Measurements from ENCODE around the gene ATP6V0D1. TPM values are rescaled to one million over a fixed set of nuclear protein-coding genes. Genes with fewer than 3 reads are reported as not detected.

Gene ATP6V0D1
- total RNA-seq, 1 donor from 2014 or later, result 73.5 TPM

DNA sequence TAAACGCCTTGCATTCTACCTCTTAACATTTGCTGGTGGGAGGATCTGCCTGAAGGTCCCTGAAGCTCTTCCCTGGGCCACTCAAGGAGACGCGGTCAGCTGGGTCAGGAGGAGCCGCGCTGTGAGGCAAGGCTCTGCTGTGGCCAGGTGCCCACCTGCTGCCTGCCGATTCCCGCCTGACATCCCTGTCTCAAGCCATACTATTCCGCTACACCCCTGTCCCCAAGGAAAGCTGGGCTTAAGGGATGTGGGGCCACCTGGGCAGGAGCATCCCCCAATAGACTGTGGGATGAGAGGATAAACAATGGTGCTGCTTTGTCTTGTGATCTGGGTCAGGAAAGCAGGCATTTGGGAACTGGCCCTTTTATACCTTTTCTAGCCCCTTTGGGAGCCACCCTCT is 92.8 kb downstream of the ATP6V0D1 start:
- H3K27me3 Mint-ChIP-seq, result peaks cover 18% of the 10 kb centered on the region
- H3K9me3 Mint-ChIP-seq, result no peaks in the 10 kb centered on the region
- H3K4me1 Mint-ChIP-seq (ENCODE audit: unreplicated experiment), result peaks cover 26% of the 10 kb centered on the region
- TF ChIP-seq CTCF (conservative IDR thresholded peaks at IDR 0.05), result no peak
- H3K4me3 Mint-ChIP-seq, result no peak overlapping the region
- no peak overlapping the region for H3K27ac Mint-ChIP-seq
- no peaks in the 10 kb centered on the region for H3K36me3 Mint-ChIP-seq
- DNase-seq (ENCODE audit: extremely low spot score, unreplicated experiment), result no peak

Other genes starting within 250 kb of the ATP6V0D1 start
- gene FHOD1, start 233.7 kb downstream of the ATP6V0D1 start, total RNA-seq (ENCODE audit: low replicate concordance), result 15.2 and 34.7 TPM in 2 replicates
- gene SLC9A5, start 232.2 kb downstream of the ATP6V0D1 start, total RNA-seq (ENCODE audit: low replicate concordance), result 1.0 and 4.4 TPM in 2 replicates
- gene PLEKHG4, start 201.6 kb downstream of the ATP6V0D1 start, total RNA-seq (ENCODE audit: low replicate concordance), result 2.9 and 3.8 TPM in 2 replicates
- 0.56 TPM in 1 of 2 replicates, not detected in the other for gene KCTD19, start 154.4 kb downstream of the ATP6V0D1 start, total RNA-seq (ENCODE audit: low replicate concordance)
- 0.38 and 1.1 TPM in 2 replicates for gene LRRC36, start 154.3 kb downstream of the ATP6V0D1 start, total RNA-seq (ENCODE audit: low replicate concordance)
- gene TPPP3, start 87.7 kb downstream of the ATP6V0D1 start, total RNA-seq (ENCODE audit: low replicate concordance), result 39.3 and 44.5 TPM in 2 replicates
- gene ZDHHC1, start 64.7 kb downstream of the ATP6V0D1 start, total RNA-seq (ENCODE audit: low replicate concordance), result 10.1 and 11.3 TPM in 2 replicates
- gene HSD11B2, start 50.0 kb downstream of the ATP6V0D1 start, total RNA-seq (ENCODE audit: low replicate concordance), result 5.4 and 8.5 TPM in 2 replicates
- not detected in 2 replicates for gene AGRP, start 2.4 kb upstream of the ATP6V0D1 start, total RNA-seq (ENCODE audit: low replicate concordance)
- 38.5 and 43.1 TPM in 2 replicates for gene RIPOR1, start 47.7 kb upstream of the ATP6V0D1 start, total RNA-seq (ENCODE audit: low replicate concordance)
- gene CTCF, start 81.4 kb upstream of the ATP6V0D1 start, total RNA-seq (ENCODE audit: low replicate concordance), result 48.4 and 57.8 TPM in 2 replicates
- gene CARMIL2, start 164.0 kb upstream of the ATP6V0D1 start, total RNA-seq (ENCODE audit: low replicate concordance), result 2.8 and 3.4 TPM in 2 replicates
- gene ACD, start 179.1 kb upstream of the ATP6V0D1 start, total RNA-seq (ENCODE audit: low replicate concordance), result 19.9 and 31.6 TPM in 2 replicates
- 4.7 and 6.5 TPM in 2 replicates for gene PARD6A, start 179.8 kb upstream of the ATP6V0D1 start, total RNA-seq (ENCODE audit: low replicate concordance)
- 12.2 and 18.8 TPM in 2 replicates for gene ENKD1, start 185.6 kb upstream of the ATP6V0D1 start, total RNA-seq (ENCODE audit: low replicate concordance)
- gene C16orf86, start 185.7 kb upstream of the ATP6V0D1 start, total RNA-seq (ENCODE audit: low replicate concordance), result 1.5 and 2.8 TPM in 2 replicates
- gene GFOD2, start 238.2 kb upstream of the ATP6V0D1 start, total RNA-seq (ENCODE audit: low replicate concordance), result 31.7 and 34.3 TPM in 2 replicates

Data from type B pancreatic cell (in vitro differentiated cells).